HEK293T (cell line): Measurements from ENCODE around the gene RBPMS2.

Experiments used
- CTCF ChIA-PET: fragments of 350-600 bp; formaldehyde crosslinking; extraction: SDS; loops from one replicate; lab custom pipeline; 2021; ENCODE audit warnings: antibody characterized with exemption, inconsistent platforms; lab: Yijun Ruan, JAX
- POLR2A ChIA-PET: fragments of 350-600 bp; formaldehyde crosslinking; extraction: SDS; loops from one replicate; lab custom pipeline; 2020; ENCODE audit warnings: antibody characterized with exemption, inconsistent platforms; lab: Yijun Ruan, JAX
- DNase-seq: peaks from one replicate; pipeline ENCODE4 v3.0.0; 2012; ENCODE audit warnings: mixed read lengths; ENCODE audit errors: extremely low spot score
- ARNT ChIP-seq: fragments of 450-650 bp; IDR thresholded peaks from 2 replicates; pipeline ENCODE4 v1.6.1; 2017; ENCODE audit warnings: mild to moderate bottlenecking
- BHLHE40 ChIP-seq: fragments of 450-650 bp; IDR thresholded peaks from 2 replicates; pipeline ENCODE4 v1.6.1; 2016; ENCODE audit warnings: mild to moderate bottlenecking, moderate library complexity, borderline replicate concordance
- CTBP1 ChIP-seq: fragments of 450-650 bp; IDR thresholded peaks from 2 replicates; pipeline ENCODE4 v1.6.1; 2016; ENCODE audit warnings: borderline replicate concordance
- ELF4 ChIP-seq: fragments of 450-650 bp; IDR thresholded peaks from 2 replicates; pipeline ENCODE4 v1.6.1; 2017; ENCODE audit warnings: antibody characterized with exemption
- FOXA1 ChIP-seq: fragments of 450-650 bp; IDR thresholded peaks from 2 replicates; pipeline ENCODE4 v1.6.1; 2016; ENCODE audit warnings: mild to moderate bottlenecking
- FOXK2 ChIP-seq: fragments of 450-650 bp; IDR thresholded peaks from 2 replicates; pipeline ENCODE4 v1.6.1; 2016; ENCODE audit warnings: mild to moderate bottlenecking
- FOXM1 ChIP-seq: fragments of 450-650 bp; IDR thresholded peaks from 2 replicates; pipeline ENCODE4 v1.6.1; 2017; ENCODE audit warnings: mild to moderate bottlenecking, borderline replicate concordance
- HDGF ChIP-seq: fragments of 450-650 bp; IDR thresholded peaks from 2 replicates; pipeline ENCODE4 v1.6.1; 2017; ENCODE audit warnings: antibody characterized with exemption, borderline replicate concordance
- L3MBTL2 ChIP-seq: fragments of 450-650 bp; conservative IDR thresholded peaks from 2 replicates; pipeline ENCODE4 v1.6.1; 2016; ENCODE audit warnings: mild to moderate bottlenecking
- LEF1 ChIP-seq: fragments of 450-650 bp; IDR thresholded peaks from 2 replicates; pipeline ENCODE4 v1.6.1; 2017; ENCODE audit warnings: mild to moderate bottlenecking, borderline replicate concordance
- NFRKB ChIP-seq: fragments of 450-650 bp; IDR thresholded peaks from 2 replicates; pipeline ENCODE4 v1.6.1; 2016; ENCODE audit warnings: mild to moderate bottlenecking, moderate library complexity
- SP1 ChIP-seq: fragments of 450-650 bp; IDR thresholded peaks from 2 replicates; pipeline ENCODE4 v1.6.1; 2017
- SUZ12 ChIP-seq: fragments of 450-650 bp; IDR thresholded peaks from 2 replicates; pipeline ENCODE4 v1.6.1; 2016; ENCODE audit warnings: mild to moderate bottlenecking
- TARDBP ChIP-seq: fragments of 450-650 bp; IDR thresholded peaks from 2 replicates; pipeline ENCODE4 v1.6.1; 2016
- ZNF384 ChIP-seq: fragments of 450-650 bp; IDR thresholded peaks from 2 replicates; pipeline ENCODE4 v1.6.1; 2016
- TF ChIP-seq, protein P1 (sequence below): fragments of 450-650 bp; IDR thresholded peaks from 2 replicates; pipeline ENCODE4 v1.6.1; 2016

Gene RBPMS2

DNA sequence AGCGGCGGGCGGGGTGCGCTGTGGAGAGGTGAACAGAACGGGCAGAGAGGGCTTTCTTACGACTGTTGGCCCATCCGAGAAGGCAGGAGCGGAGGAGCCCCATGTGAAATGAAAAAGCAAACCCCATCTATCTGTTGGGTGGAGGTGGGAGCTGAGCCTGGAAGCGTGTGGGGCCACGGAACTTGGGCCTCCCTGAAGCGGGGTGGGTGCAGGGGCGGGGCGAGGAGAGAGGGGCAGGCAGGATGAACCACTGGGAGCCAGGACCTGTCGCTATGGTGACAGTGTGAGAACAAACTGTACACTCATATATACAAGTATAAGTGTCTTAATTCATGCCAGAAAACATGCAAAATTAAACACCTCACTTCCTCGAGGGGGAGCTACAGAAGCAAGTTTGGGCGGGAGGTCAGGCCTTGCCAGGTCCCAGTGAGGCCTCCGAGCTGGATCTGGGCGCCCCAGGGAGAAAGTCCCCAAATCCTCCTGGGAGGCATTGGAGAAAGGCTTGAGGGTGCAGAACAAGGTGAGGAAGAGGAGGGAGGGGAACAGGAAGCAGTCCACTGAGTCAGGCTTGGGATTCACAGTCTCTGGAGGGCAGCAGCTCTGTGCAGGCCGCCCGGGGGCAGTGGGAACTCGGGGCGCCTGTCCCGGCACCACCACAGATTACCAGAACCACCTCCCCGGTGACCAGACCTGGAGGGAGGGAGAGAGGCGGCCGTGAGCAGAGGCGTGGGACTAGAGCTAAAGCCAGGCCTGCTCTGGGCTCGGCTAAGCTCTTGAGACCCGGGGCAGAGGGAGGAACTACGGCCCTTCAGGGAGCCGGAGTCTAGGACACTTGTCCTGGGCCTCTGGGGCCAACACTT lies 34.8 kb downstream of the RBPMS2 start:
- POLR2A ChIA-PET: interaction anchor here (0.6 kb wide), 1 partner anchor 100 kb away, joined by 3 read pairs; no protein-coding TSS in a partner anchor
- TF ChIP-seq FOXA1: no peak
- no peak for TF ChIP-seq NFRKB
- no peak for TF ChIP-seq FOXK2
- no peak for TF ChIP-seq L3MBTL2
- TF ChIP-seq, protein P1, sequence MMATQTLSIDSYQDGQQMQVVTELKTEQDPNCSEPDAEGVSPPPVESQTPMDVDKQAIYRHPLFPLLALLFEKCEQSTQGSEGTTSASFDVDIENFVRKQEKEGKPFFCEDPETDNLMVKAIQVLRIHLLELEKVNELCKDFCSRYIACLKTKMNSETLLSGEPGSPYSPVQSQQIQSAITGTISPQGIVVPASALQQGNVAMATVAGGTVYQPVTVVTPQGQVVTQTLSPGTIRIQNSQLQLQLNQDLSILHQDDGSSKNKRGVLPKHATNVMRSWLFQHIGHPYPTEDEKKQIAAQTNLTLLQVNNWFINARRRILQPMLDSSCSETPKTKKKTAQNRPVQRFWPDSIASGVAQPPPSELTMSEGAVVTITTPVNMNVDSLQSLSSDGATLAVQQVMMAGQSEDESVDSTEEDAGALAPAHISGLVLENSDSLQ: no peak
- TF ChIP-seq ARNT: no peak
- TF ChIP-seq ZNF384: no peak
- TF ChIP-seq TARDBP: no peak
- TF ChIP-seq ELF4: no peak
- no peak for TF ChIP-seq SP1
- no peak for TF ChIP-seq CTBP1
- TF ChIP-seq BHLHE40: no peak
- CTCF ChIA-PET: interaction anchor here (0.7 to 2.3 kb wide), 5 partner anchors 61 to 79 kb away, joined by 3 to 15 read pairs (median 4); no protein-coding TSS in a partner anchor
- no peak for DNase-seq

DNA sequence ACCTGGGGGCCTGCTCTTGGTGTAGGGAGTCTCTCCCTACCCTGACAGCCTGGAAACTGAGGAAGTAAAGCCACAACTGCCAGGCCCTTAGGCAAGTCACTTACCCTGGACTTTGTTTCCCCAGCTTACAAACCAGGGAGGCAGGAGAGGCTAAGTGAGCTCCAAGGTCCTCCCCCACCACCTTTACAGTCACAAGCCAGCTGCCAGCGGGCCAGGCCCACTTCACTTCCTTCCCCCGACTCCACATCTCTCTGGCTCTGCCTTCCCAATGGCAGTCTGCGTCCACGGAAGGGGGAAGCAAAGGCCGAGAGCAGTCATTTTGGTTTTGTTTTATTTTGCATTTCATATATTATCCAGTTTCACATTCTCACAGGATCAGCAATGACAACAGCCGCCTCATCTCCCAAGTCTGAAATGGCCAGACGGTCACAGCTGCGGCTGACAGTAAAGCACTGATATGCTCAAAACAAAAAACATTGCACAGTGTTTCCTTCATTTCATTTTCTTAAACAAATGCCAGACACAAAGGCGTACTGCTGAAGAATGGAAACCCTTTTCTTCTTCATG lies 35.7 kb downstream of the RBPMS2 start:
- CTCF ChIA-PET: interaction anchor here (2.3 kb wide), 1 partner anchor 70 kb away, joined by 15 read pairs; no protein-coding TSS in a partner anchor
- POLR2A ChIA-PET: no interaction called here
- TF ChIP-seq BHLHE40 (no peak), ZNF384 (no peak), HDGF (no peak), SUZ12 (no peak), TARDBP (no peak), LEF1 (no peak), L3MBTL2 (no peak), FOXM1 (no peak), CTBP1 (no peak), ARNT (no peak), FOXK2 (no peak), ELF4 (no peak), SP1 (no peak), FOXA1 (no peak), NFRKB (no peak)
- TF ChIP-seq, protein P1: no peak
- no peak for DNase-seq

DNA sequence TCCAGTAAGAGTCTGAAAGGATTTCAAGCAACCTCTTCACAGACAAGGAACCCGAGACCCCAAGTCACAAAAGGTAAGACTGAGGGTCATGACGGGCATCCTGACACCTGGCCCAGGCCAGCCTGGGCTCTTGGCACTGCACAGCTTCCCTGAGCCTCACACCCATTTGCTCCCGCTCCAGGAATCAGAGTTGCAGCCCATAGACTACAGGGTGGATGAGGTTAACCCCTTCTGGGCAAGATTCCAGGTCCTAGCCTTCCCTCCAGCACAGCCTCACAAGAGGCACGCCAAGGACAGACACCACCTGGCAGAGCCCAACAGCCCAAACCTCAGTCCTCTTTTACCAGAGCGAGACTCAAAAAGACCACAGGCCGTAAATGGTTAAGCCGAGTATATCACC lies 36.2 kb downstream of the RBPMS2 start:
- ChIA-PET CTCF (interaction anchor here (2.3 kb wide), 1 partner anchor 70 kb away, joined by 15 read pairs; no protein-coding TSS in a partner anchor), POLR2A (no interaction called here)
- no peak for DNase-seq
- TF ChIP-seq FOXM1: no peak
- no peak for TF ChIP-seq SUZ12
- TF ChIP-seq, protein P1: no peak

DNA sequence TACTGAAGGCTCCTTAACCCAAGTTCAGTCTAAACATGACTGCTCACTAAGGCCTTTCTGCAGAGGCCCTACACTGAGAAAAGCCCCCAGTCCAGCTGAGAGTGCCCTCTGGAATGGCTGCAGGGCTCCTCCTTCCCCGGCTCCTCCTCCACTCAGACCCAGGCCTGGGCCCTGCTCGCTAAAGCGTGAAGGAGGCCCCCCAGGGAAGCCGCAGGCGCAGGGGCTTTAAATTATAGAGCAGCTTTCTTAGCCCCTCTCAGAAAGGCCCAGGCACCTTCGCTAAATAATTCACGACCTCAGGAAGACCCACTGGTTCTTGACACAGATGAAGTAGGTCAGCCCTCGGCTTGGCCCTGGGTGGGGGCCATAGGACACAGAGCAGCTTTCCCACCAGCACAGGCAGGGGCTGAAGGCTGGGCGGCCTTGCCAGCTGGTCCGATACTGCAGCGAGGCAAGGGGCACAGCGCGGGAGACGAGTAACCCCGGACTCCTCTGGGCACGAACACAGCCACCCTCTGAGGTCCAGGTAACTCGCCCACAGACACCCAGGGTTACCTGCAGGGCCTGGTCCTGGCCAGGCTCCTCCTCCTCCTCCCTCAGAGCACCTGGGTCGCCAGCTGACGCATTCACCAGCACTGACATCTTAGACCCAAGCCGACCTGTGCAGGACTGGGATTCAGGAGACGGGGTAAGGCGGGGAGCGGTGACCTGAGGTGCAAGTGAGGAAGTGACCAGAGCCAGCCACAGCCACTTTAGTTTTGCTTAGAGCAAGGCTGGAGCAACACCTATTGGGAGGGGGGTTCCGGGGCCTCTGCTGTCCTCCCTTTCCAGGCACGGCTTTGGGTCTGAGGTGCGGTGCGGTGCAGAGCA lies 36.9 kb downstream of the RBPMS2 start:
- ChIA-PET POLR2A (no interaction called here), CTCF (interaction anchor here (0.8 kb wide), 1 partner anchor 23 kb away, joined by 3 read pairs; no protein-coding TSS in a partner anchor)
- TF ChIP-seq SUZ12: no peak
- no peak for TF ChIP-seq SP1
- TF ChIP-seq L3MBTL2: no peak
- no peak for TF ChIP-seq NFRKB
- no peak for TF ChIP-seq TARDBP
- TF ChIP-seq FOXK2: no peak
- TF ChIP-seq BHLHE40: no peak
- TF ChIP-seq ARNT: no peak
- no peak for TF ChIP-seq ELF4
- no peak for TF ChIP-seq HDGF
- TF ChIP-seq FOXM1: no peak
- TF ChIP-seq, protein P1: no peak
- TF ChIP-seq FOXA1: no peak
- no peak for TF ChIP-seq CTBP1
- no peak for TF ChIP-seq ZNF384
- no peak for TF ChIP-seq LEF1
- no peak for DNase-seq
